ENCODE results near the gene TTC12.

GRCh38 chr11:113334183-113334582 is 19.8 kb downstream of the TTC12 start:
- TF ChIP-seq, protein P1, sequence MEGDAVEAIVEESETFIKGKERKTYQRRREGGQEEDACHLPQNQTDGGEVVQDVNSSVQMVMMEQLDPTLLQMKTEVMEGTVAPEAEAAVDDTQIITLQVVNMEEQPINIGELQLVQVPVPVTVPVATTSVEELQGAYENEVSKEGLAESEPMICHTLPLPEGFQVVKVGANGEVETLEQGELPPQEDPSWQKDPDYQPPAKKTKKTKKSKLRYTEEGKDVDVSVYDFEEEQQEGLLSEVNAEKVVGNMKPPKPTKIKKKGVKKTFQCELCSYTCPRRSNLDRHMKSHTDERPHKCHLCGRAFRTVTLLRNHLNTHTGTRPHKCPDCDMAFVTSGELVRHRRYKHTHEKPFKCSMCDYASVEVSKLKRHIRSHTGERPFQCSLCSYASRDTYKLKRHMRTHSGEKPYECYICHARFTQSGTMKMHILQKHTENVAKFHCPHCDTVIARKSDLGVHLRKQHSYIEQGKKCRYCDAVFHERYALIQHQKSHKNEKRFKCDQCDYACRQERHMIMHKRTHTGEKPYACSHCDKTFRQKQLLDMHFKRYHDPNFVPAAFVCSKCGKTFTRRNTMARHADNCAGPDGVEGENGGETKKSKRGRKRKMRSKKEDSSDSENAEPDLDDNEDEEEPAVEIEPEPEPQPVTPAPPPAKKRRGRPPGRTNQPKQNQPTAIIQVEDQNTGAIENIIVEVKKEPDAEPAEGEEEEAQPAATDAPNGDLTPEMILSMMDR (IDR thresholded peaks at IDR 0.05; ENCODE audit: control extremely low read depth in 1 of 3, insufficient read depth in 1 of 3, low read depth in 1 of 3, low read length in 3 of 3), result no peak
- no peak for TF ChIP-seq GABPA (IDR thresholded peaks at IDR 0.05; ENCODE audit: borderline replicate concordance, insufficient read depth, low read length)
- TF ChIP-seq SP2 (IDR thresholded peaks at IDR 0.05; ENCODE audit: low read length), result no peak
- no peak for TF ChIP-seq CHD7 (IDR thresholded peaks at IDR 0.05; ENCODE audit: insufficient replicate concordance, low read length)
- no peak for TF ChIP-seq POLR2A (IDR thresholded peaks at IDR 0.05; ENCODE audit: control extremely low read depth in 1 of 2, low read depth in 2 of 2, low read length in 2 of 2)
- no peak for TF ChIP-seq TAF1 (IDR thresholded peaks at IDR 0.05; ENCODE audit: low read depth, low read length)
- no peak for TF ChIP-seq EP300 (IDR thresholded peaks at IDR 0.05; ENCODE audit: borderline replicate concordance in 1 of 2, low read depth in 2 of 2, low read length in 2 of 2)
- TF ChIP-seq, protein P2, sequence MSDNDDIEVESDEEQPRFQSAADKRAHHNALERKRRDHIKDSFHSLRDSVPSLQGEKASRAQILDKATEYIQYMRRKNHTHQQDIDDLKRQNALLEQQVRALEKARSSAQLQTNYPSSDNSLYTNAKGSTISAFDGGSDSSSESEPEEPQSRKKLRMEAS (IDR thresholded peaks at IDR 0.05), result no peak
- no peak for TF ChIP-seq YY1 (IDR thresholded peaks at IDR 0.05; ENCODE audit: low read depth, low read length)
- TF ChIP-seq KDM1A (IDR thresholded peaks at IDR 0.05; ENCODE audit: borderline replicate concordance, low read length), result no peak
- TF ChIP-seq POLR2AphosphoS5 (IDR thresholded peaks at IDR 0.05; ENCODE audit: low read depth, low read length), result no peak
- no peak for TF ChIP-seq ZNF274 (IDR thresholded peaks at IDR 0.05; ENCODE audit: borderline replicate concordance, extremely low read depth, low read length)
- TF ChIP-seq CHD2 (IDR thresholded peaks at IDR 0.05; ENCODE audit: low read length), result no peak
